HG02870 (cell line): ENCODE results near the gene ELMO2.

Source experiments
- ATAC-seq: cut with Tn5 transposase; IDR thresholded peaks from one replicate; pipeline ENCODE4 v1.9.1; 2021; ENCODE audit warnings: mild to moderate bottlenecking, moderate library complexity; ENCODE audit not compliant: unreplicated experiment

Gene ELMO2

GRCh38 chr20:46334303-46334904, 72.0 kb downstream of the ELMO2 start:
- no peak for ATAC-seq

GRCh38 chr20:46333161-46333991, 73.0 kb downstream of the ELMO2 start:
- ATAC-seq = no peak

GRCh38 chr20:46332373-46333160, 73.8 kb downstream of the ELMO2 start:
- no peak for ATAC-seq

- ATAC-seq = no peak
Observed at GRCh38 chr20:46331611-46332361, 74.6 kb downstream of the ELMO2 start.

- no peak for ATAC-seq
Observed at GRCh38 chr20:46330831-46331371, 75.5 kb downstream of the ELMO2 start.

- no peak for ATAC-seq
Observed at GRCh38 chr20:46330072-46330763, 76.2 kb downstream of the ELMO2 start.

- no peak for ATAC-seq
Observed at GRCh38 chr20:46328200-46328882, 78.1 kb downstream of the ELMO2 start.

GRCh38 chr20:46327557-46327956, 78.9 kb downstream of the ELMO2 start:
- no peak for ATAC-seq

GRCh38 chr20:46325789-46326188, 80.6 kb downstream of the ELMO2 start:
- ATAC-seq = no peak

- ATAC-seq = no peak
Observed at GRCh38 chr20:46324960-46325703, 81.3 kb downstream of the ELMO2 start.

- ATAC-seq = no peak
Observed at GRCh38 chr20:46324379-46324778, 82.0 kb downstream of the ELMO2 start.

- ATAC-seq = no peak
Observed at GRCh38 chr20:46323557-46323956, 82.9 kb downstream of the ELMO2 start.

GRCh38 chr20:46322641-46323040, 83.8 kb downstream of the ELMO2 start:
- ATAC-seq = no peak

- ATAC-seq = no peak
Observed at GRCh38 chr20:46317685-46318177, 88.7 kb downstream of the ELMO2 start.

GRCh38 chr20:46316984-46317684, 89.3 kb downstream of the ELMO2 start:
- no peak for ATAC-seq
